GM10847 (cell line): ENCODE data around the gene GLIPR1.

ENCODE experiments used
- POLR2A ChIP-seq: IDR thresholded peaks from 2 replicates; pipeline ENCODE4 v1.6.1; 2011; ENCODE audit not compliant: insufficient read length; ENCODE audit errors: extremely low read depth

The GLIPR1 gene

GRCh38 chr12:75505706-75506312, 25.3 kb downstream of the GLIPR1 start:
- TF ChIP-seq POLR2A: no peak

DNA sequence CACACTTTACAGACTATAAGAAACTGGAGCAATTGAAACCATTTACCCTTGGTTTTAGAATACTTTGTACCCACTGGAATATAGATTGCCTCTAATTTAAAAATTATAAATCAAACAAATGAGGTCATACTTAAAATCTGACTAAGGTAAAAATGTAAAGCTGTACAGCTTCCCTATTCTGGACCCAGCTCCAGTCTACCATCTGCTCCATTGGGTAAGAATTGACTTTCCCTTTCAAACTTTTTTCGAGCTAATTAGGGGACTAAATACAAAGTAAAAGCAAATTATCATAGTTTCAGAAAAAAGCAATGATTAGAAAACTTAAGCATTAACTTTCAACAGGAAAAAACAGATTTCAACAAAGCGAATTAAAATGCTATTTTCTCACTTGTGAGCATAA, 26.5 kb downstream of the GLIPR1 start:
- no peak for TF ChIP-seq POLR2A

DNA sequence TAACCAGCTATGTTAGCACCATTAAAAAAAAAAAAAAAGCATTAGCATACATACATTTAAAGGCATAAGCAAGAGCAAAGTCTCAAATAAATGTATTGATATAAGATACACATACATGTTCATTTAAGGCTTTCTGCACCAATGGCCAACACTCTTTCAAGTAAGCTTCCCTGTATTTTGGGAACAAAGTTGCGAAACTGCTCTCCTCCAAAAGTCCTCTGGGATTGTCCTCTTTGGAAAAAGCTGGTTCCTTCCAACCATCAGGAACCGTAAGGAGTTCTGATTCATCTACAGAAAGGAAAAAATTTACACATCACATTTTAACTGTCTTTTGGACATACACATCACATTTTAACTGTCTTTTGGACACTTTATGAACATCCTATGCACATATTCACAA, 27.6 kb downstream of the GLIPR1 start:
- no peak for TF ChIP-seq POLR2A

GRCh38 chr12:75509621-75510020, 29.1 kb downstream of the GLIPR1 start:
- TF ChIP-seq POLR2A: no peak

DNA sequence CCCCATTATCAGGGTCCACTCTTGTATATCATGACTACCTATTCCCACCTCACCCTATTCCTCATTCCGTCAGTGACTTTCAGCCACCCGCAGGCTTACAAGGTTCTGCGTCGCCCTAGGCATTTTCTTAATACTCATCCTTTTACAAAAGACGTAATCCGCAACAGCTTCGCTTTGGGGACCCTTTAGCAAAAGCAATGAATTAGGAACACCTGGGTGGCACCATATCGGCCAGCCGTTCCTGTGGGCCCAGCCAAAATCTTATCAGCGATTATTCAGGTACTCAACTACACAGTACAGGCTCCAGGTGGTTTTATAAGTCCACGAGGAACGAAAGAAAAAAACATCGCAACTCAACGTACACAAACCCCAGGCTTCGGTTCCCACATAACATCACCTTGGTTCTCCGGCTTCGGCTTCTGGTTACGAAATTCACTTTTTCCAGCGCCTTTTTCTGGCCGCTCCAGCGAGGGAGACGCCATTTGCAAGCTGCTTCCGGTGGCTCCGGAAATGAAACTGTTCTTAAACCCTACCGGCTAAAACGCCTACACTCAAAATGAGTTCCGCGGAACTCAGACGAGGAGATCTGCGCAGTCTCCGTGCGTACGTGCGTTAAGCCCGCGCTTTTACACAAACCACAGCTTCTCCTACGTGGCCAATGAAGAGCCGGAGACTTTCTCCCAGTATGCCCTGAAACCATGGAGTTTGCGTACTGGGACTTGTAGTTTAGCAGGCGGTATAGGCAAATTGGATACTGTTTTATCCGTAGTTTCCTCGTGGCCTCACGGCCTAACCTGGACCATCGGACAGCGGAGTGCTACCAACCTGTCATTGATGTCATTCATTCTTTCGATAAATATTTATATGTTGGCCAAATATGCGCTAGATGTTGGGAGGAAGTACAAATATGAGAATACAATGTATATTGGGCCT, 30.8 kb downstream of the GLIPR1 start, which contains the start of gene KRR1:
TSS of gene KRR1 (minus strand) at position 494 of the 933 bp plus-strand sequence. CDS start at position 482, 12 bp downstream.
- TF ChIP-seq POLR2A: no peak

GRCh38 chr12:75525263-75525662, 44.7 kb downstream of the GLIPR1 start:
- no peak for TF ChIP-seq POLR2A

DNA sequence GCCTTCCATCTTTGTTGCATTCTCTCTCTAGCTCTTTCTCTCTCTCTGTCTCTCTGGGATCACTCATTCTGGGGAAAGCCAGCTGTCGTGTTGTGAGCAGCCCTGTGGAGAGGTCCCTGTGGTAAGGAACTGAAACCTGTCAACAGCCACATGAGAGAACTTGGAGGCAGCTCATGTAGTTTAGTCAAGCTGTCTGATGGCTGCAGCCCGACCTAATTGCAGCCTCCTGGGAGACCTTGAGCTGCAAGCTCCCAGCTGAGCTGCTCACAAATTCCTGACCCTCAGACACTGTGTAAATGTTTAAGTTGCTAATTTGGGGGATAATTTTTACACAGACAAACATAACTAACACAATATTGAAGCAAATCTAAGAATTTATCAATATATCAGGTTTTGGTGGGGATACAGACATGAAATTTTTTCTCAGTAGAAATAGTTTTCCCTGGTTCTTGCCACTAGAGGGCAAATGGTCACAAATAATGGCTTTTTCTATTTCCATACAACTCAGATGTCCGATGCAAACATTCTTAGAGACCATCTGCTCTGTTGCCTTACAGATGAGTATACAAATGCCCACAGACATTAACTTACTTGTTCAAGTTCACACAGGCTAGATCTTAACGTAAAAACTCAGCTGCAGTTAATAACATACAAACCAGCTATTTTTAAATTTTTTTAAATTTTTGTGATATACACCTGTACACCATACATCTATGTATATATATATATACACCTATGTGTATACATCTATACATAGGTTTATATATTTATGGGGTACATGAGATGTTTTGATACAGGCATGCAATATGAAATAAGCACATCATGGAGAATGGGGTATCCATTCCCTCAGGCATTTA, 46.3 kb downstream of the GLIPR1 start:
- no peak for TF ChIP-seq POLR2A

- no peak for TF ChIP-seq POLR2A
Observed at GRCh38 chr12:75528272-75528671, 47.7 kb downstream of the GLIPR1 start.

GRCh38 chr12:75528692-75529091, 48.1 kb downstream of the GLIPR1 start:
- TF ChIP-seq POLR2A: no peak

DNA sequence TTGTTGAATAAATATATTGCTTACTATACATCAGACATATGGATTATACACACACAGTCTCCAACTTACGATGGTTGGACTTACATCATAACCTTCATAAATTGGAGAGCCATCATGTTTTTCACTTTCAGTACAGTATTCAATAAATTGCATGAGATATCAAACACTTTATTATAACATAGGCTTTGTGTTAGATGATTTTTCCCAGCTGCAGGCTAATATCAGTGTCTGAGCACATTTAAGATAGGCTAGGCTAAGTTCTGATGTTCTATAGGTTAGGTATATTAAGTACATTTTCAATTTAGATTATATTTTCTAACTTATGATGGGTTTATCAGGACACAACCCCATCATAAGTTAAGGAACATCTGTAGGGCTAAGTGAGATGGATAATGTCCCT, 48.8 kb downstream of the GLIPR1 start:
- TF ChIP-seq POLR2A: no peak

DNA sequence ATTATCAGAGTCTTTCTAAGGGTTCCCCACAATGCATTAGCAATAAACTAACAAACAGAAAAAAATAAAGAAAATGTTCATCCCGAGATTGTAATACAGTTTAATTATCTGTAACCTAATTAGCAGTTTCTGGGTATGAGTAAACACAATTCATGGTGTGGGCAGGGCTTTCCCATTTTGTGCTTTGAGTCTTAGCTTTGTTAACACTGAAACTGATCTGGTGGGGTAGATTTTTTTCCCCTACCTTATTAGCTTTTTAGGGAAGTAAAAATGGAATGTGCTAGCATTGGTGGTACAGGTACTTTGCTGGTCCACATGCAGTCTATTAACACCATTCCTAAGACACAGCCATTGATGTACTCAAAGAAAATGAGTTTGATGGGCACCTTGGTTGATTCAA, 49.3 kb downstream of the GLIPR1 start:
- no peak for TF ChIP-seq POLR2A

GRCh38 chr12:75533239-75533638, 52.7 kb downstream of the GLIPR1 start:
- TF ChIP-seq POLR2A: no peak

DNA sequence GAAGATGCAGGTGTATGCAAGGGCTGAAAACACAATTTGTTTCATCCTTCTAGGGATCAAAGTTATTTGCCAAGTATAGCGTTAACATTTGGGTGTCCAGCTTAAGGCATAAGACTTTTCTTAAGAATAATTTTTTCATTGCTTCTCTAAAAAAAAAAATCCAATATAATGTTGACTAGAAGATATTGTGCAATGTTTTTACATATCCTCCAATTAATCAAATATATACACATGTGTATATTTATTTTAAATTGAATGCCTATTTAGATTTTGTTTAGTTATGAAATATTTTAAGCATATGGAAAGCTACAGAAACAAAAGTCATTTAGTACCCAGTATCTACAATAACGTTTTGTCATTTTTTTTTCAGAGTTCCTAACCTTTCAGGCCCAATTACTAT, 59.3 kb downstream of the GLIPR1 start:
- TF ChIP-seq POLR2A: no peak

- TF ChIP-seq POLR2A: no peak
Observed at GRCh38 chr12:75542942-75543341, 62.4 kb downstream of the GLIPR1 start.

- TF ChIP-seq POLR2A: no peak
Observed at GRCh38 chr12:75543529-75543928, 63.0 kb downstream of the GLIPR1 start.

DNA sequence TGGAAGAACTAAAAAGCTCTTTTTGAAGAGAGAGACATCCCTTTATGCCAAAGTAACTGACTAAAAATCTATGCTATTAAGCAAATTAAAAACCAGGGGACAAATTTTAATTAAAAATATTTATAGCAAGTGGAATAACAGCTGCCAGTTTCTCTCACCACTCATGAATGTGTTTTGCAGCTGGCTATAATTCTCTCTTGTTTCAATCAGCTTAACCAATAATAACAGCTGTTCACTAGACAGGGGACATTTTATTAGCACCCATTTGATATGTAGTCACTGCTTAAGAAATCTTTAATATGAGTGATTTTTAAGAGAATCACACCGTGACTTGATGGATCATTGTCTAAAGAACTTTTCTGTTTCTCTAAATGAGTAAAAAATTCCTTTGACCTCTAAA, 65.1 kb downstream of the GLIPR1 start:
- no peak for TF ChIP-seq POLR2A

DNA sequence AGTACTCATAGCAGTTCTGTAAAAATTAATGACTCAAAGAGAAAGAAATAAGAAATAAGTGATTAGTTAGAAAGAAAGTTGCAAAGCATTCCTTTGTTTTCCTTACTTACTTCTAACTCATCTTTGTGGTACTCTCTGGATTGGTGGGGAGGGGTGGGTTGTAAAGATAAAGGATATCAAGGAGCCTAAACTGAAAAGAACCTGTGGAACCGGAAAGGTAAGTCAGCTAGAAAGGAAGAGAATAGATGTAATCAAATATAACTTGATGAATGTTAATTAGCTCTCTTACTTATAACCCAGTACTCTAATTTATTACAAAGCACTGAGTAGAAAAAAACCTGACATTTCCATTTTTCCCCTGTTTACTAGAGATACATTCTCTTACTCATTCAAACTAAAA, 68.3 kb downstream of the GLIPR1 start:
- no peak for TF ChIP-seq POLR2A
